H1 (cell line): Measurements from ENCODE around the gene PAX5. TPM values are rescaled to one million over a fixed set of nuclear protein-coding genes. Genes with fewer than 3 reads are reported as not detected.

Experiments
- CTCF ChIA-PET: fragments of 300-600 bp; sonication (Branson Sonifier 250); formaldehyde crosslinking; loops from one replicate; lab custom pipeline; 2021; ENCODE audit not compliant: partially characterized antibody; lab: Charles Lee
- POLR2A ChIA-PET: fragments of 300-600 bp; sonication (Branson Sonifier 250); formaldehyde crosslinking; loops from one replicate; lab custom pipeline; 2021; ENCODE audit warnings: inconsistent platforms; ENCODE audit not compliant: partially characterized antibody; lab: Charles Lee
- DNase-seq, 2 experiments: peaks; one replicate each; pipeline versions ENCODE4 v3.0.0 to v3.0.0-alpha.2; 2010 to 2022; ENCODE audit warnings: low spot score in 2 of 2, low read depth in 1 of 2, mixed read lengths in 1 of 2
- FAIRE-seq: peaks from 2 replicates; lab custom pipeline; 2011; peaks lifted over from hg19 to GRCh38; lab: Jason Lieb, UNC
- H2AFZ ChIP-seq: 2 replicates; pipeline ENCODE4 v1.8.1; 2012; ENCODE audit warnings: low read length, inconsistent platforms
- H2AK5ac ChIP-seq: 2 replicates; pipeline ENCODE4 v1.6.1; 2013; ENCODE audit warnings: low read depth, low read length
- H2BK120ac ChIP-seq: replicated peaks from 2 replicates; pipeline ENCODE3; 2013; ENCODE audit warnings: low read depth, low read length, inconsistent platforms
- H2BK12ac ChIP-seq: 2 replicates; pipeline ENCODE4 v1.6.1; 2013; ENCODE audit warnings: low read depth, low read length
- H2BK15ac ChIP-seq: 2 replicates; pipeline ENCODE4 v1.6.1; 2013; ENCODE audit warnings: low read length
- H2BK20ac ChIP-seq: 2 replicates; pipeline ENCODE4 v1.6.1; 2013; ENCODE audit warnings: low read length
- H2BK5ac ChIP-seq: 2 replicates; pipeline ENCODE4 v1.6.1; 2013; ENCODE audit warnings: low read depth, low read length
- H3K14ac ChIP-seq: 2 replicates; pipeline ENCODE4 v1.6.1; 2013; ENCODE audit warnings: inconsistent platforms; ENCODE audit not compliant: insufficient read length
- H3K18ac ChIP-seq: 2 replicates; pipeline ENCODE4 v1.6.1; 2013; ENCODE audit warnings: low read length; ENCODE audit errors: extremely low read depth
- H3K23ac ChIP-seq: 2 replicates; pipeline ENCODE4 v1.6.1; 2013; ENCODE audit warnings: inconsistent platforms; ENCODE audit not compliant: insufficient read length
- H3K23me2 ChIP-seq: 2 replicates; pipeline ENCODE4 v1.6.1; 2013; ENCODE audit warnings: low read depth, low read length
- H3K27ac ChIP-seq: 2 replicates; pipeline ENCODE4 v1.6.1; 2011; ENCODE audit warnings: low read depth, low read length, inconsistent platforms
- H3K27me3 ChIP-seq, 4 experiments: replicated peaks in 1 of 4; 1 replicate in 1 of 4; 2 replicates in 3 of 4; pipeline versions ENCODE4 v1.6.1 to v1.8.1; 2011 to 2013; ENCODE audit warnings: low read length in 3 of 4, mild to moderate bottlenecking in 3 of 4, inconsistent platforms in 2 of 4, mixed read lengths in 2 of 4, moderate library complexity in 1 of 4; ENCODE audit not compliant: control insufficient read depth in 3 of 4, insufficient read depth in 3 of 4; ENCODE audit errors: extremely low read depth in 1 of 4
- H3K36me3 ChIP-seq, 4 experiments: 2 replicates each; pipeline versions ENCODE4 v1.6.1 to v1.8.1; 2011 to 2013; ENCODE audit warnings: mild to moderate bottlenecking in 4 of 4, low read length in 3 of 4, moderate library complexity in 2 of 4, control low read depth in 1 of 4, inconsistent platforms in 1 of 4; ENCODE audit not compliant: insufficient read depth in 4 of 4, control insufficient read depth in 2 of 4
- H3K4ac ChIP-seq: replicated peaks from 2 replicates; pipeline ENCODE3; 2013; ENCODE audit warnings: low read length, low read depth, mixed read lengths, inconsistent platforms; ENCODE audit not compliant: insufficient read length
- H3K4me1 ChIP-seq, 4 experiments: replicated peaks in 1 of 4; 1 replicate in 1 of 4; 2 replicates in 3 of 4; pipeline versions ENCODE4 v1.6.1 to v1.8.1; 2011 to 2013; ENCODE audit warnings: low read length in 3 of 4, inconsistent platforms in 2 of 4, mixed read lengths in 1 of 4; ENCODE audit not compliant: insufficient read depth in 4 of 4, control insufficient read depth in 3 of 4
- H3K4me2 ChIP-seq, 2 experiments: 2 replicates each; pipeline versions ENCODE4 v1.6.1 to v1.8.1; 2011 to 2013; ENCODE audit warnings: low read depth in 2 of 2, low read length in 2 of 2, control low read depth in 1 of 2, inconsistent platforms in 1 of 2, mild to moderate bottlenecking in 1 of 2; ENCODE audit not compliant: insufficient read depth in 1 of 2
- H3K4me3 ChIP-seq, 4 experiments: fragments of 200-600, 300-600 bp in 1 of 4; sonication (generic), shearing (Covaris generic), sonication (Bioruptor Twin) in 1 of 4; 2 replicates each; pipeline versions ENCODE4 v1.5.1 to v1.8.1; 2011 to 2016; ENCODE audit warnings: low read length in 4 of 4, low read depth in 3 of 4, control low read depth in 2 of 4, inconsistent platforms in 2 of 4, mild to moderate bottlenecking in 2 of 4, mixed read lengths in 1 of 4, moderate library complexity in 1 of 4; ENCODE audit not compliant: insufficient read depth in 2 of 4; ENCODE audit errors: extremely low read depth in 1 of 4
- H3K56ac ChIP-seq: replicated peaks from 2 replicates; pipeline ENCODE3; 2013; ENCODE audit warnings: low read depth, mild to moderate bottlenecking, mixed read lengths, low read length, inconsistent platforms; ENCODE audit not compliant: insufficient read length
- H3K79me1 ChIP-seq: 2 replicates; pipeline ENCODE4 v1.6.1; 2013; ENCODE audit warnings: low read depth, low read length, control low read depth
- H3K79me2 ChIP-seq, 2 experiments: 2 replicates each; pipeline versions ENCODE4 v1.6.1 to v1.8.1; 2012 to 2013; ENCODE audit warnings: low read length in 2 of 2, mild to moderate bottlenecking in 2 of 2, inconsistent platforms in 1 of 2; ENCODE audit not compliant: insufficient read depth in 2 of 2, control insufficient read depth in 1 of 2
- H3K9ac ChIP-seq, 4 experiments: replicated peaks in 1 of 4; 1 replicate in 1 of 4; 2 replicates in 3 of 4; pipeline versions ENCODE4 v1.6.1 to v1.8.1; 2011 to 2013; ENCODE audit warnings: low read depth in 3 of 4, low read length in 3 of 4, control low read depth in 2 of 4, mild to moderate bottlenecking in 2 of 4, moderate library complexity in 2 of 4, inconsistent platforms in 1 of 4; ENCODE audit errors: extremely low read depth in 1 of 4
- H3K9me3 ChIP-seq, 2 experiments: 2 replicates each; pipeline versions ENCODE4 v1.6.1 to v1.8.1; 2012 to 2013; ENCODE audit warnings: mild to moderate bottlenecking in 2 of 2, moderate library complexity in 2 of 2, control low read depth in 1 of 2, inconsistent platforms in 1 of 2, low read depth in 1 of 2, low read length in 1 of 2, mixed read lengths in 1 of 2; ENCODE audit not compliant: insufficient read depth in 2 of 2
- H4K20me1 ChIP-seq, 2 experiments: replicated peaks in 1 of 2; 2 replicates each; pipeline versions ENCODE3 to v1.8.1; 2011 to 2013; ENCODE audit warnings: inconsistent platforms in 2 of 2, low read length in 2 of 2, mild to moderate bottlenecking in 1 of 2; ENCODE audit not compliant: insufficient read depth in 2 of 2, control insufficient read depth in 1 of 2
- H4K5ac ChIP-seq: 2 replicates; pipeline ENCODE4 v1.6.1; 2013; ENCODE audit warnings: low read length, low read depth, mixed read lengths, inconsistent platforms; ENCODE audit not compliant: insufficient read length
- H4K8ac ChIP-seq: 2 replicates; pipeline ENCODE4 v1.8.0; 2013; ENCODE audit warnings: mild to moderate bottlenecking, moderate library complexity, low read length, inconsistent platforms; ENCODE audit not compliant: insufficient read depth; ENCODE audit errors: extremely low read depth
- H4K91ac ChIP-seq: replicated peaks from 2 replicates; pipeline ENCODE3; 2013; ENCODE audit warnings: low read length, mixed read lengths, inconsistent platforms; ENCODE audit not compliant: insufficient read length
- CBX8 ChIP-seq: fragments of 300-800, 300-1000 bp; sonication (generic); IDR thresholded peaks from 2 replicates; pipeline ENCODE4 v1.7.1; 2016; ENCODE audit warnings: low read depth, low read length, borderline replicate concordance
- CEBPB ChIP-seq: IDR thresholded peaks from 2 replicates; pipeline ENCODE4 v1.6.1; 2012; ENCODE audit warnings: low read depth, low read length
- CHD1 ChIP-seq: IDR thresholded peaks from 2 replicates; pipeline ENCODE4 v1.6.1; 2012; ENCODE audit warnings: low read depth, low read length, improper control_type of control experiment
- CTCF ChIP-seq, 3 experiments: IDR thresholded peaks; 1 replicate in 2 of 3; 2 replicates in 1 of 3; pipeline versions ENCODE4 v1.5.1 to v1.6.1; 2011; ENCODE audit warnings: low read length in 3 of 3, mild to moderate bottlenecking in 3 of 3, inconsistent platforms in 2 of 3, low read depth in 1 of 3, moderate library complexity in 1 of 3; ENCODE audit not compliant: insufficient read depth in 1 of 3; ENCODE audit errors: control extremely low read depth in 1 of 3
- JUND ChIP-seq: IDR thresholded peaks from 2 replicates; pipeline ENCODE4 v1.6.1; 2011; ENCODE audit warnings: mild to moderate bottlenecking, improper control_type of control experiment, low read length
- KDM1A ChIP-seq: fragments of 200-600, 300-600 bp; sonication (generic); IDR thresholded peaks from 2 replicates; pipeline ENCODE4 v1.7.1; 2016; ENCODE audit warnings: mild to moderate bottlenecking, low read length, borderline replicate concordance
- MAX ChIP-seq: IDR thresholded peaks from 2 replicates; pipeline ENCODE4 v1.6.1; 2012; ENCODE audit warnings: inconsistent platforms
- RXRA ChIP-seq: IDR thresholded peaks from 2 replicates; pipeline ENCODE4 v1.6.1; 2011; ENCODE audit warnings: low read depth, mild to moderate bottlenecking, low read length, moderate library complexity; ENCODE audit not compliant: insufficient read depth
- USF2 ChIP-seq: IDR thresholded peaks from 2 replicates; pipeline ENCODE4 v1.6.1; 2011; ENCODE audit warnings: low read length, improper control_type of control experiment
- WGBS, 2 experiments: shearing (Covaris generic) in 1 of 2; methylation state at CpG; one replicate each; pipeline versions ENCODE4 v1.1.6 to v1.1.7; 2013 to 2015; ENCODE audit warnings: low lambda C conversion rate in 2 of 2, mixed read lengths in 2 of 2, inconsistent platforms in 1 of 2, low coverage in 1 of 2, missing lambda C conversion rate in 1 of 2; ENCODE audit not compliant: insufficient replicate concordance in 2 of 2, insufficient coverage in 1 of 2, insufficient read length in 1 of 2; ENCODE audit errors: extremely low coverage in 1 of 2, missing lambda C conversion rate in 1 of 2; 5-methylcytosine and 5-hydroxymethylcytosine counted together
- polyA plus RNA-seq, 7 experiments: library from polyadenylated mRNA; depleted of rRNA in 3 of 7; stranded (reverse) in 5 of 7; unstranded in 2 of 7; fragments of >200 nt in 5 of 7; fragments of 200-250 nt in 2 of 7; gene quantifications; 1 replicate in 5 of 7; 2 replicates in 1 of 7; 4 replicates in 1 of 7; pipeline versions ENCODE4 v1.2.1 to v1.2.3, GENCODE V29; 2011 to 2013; ENCODE audit warnings: missing spikeins in 2 of 7, mixed read lengths in 2 of 7
- total RNA-seq: library from RNA; stranded (reverse); fragmentation: NEBNext Ultra II Directional; extraction: Animal tissue kit (Norgen Biotek cat#: 25700); gene quantifications from 2 replicates; pipeline ENCODE4 v1.2.1, GENCODE V29; 2021
- TF ChIP-seq, protein P1 (sequence below): IDR thresholded peaks from 2 replicates; pipeline ENCODE4 v1.6.1; 2012; ENCODE audit warnings: inconsistent platforms

PAX5 gene
- total and polyA plus RNA-seq, 2 of the 8 experiments (the other 6 are each of a cell fraction or from before 2014, with no cell fraction given), result 0.29 to 0.43 TPM

DNA sequence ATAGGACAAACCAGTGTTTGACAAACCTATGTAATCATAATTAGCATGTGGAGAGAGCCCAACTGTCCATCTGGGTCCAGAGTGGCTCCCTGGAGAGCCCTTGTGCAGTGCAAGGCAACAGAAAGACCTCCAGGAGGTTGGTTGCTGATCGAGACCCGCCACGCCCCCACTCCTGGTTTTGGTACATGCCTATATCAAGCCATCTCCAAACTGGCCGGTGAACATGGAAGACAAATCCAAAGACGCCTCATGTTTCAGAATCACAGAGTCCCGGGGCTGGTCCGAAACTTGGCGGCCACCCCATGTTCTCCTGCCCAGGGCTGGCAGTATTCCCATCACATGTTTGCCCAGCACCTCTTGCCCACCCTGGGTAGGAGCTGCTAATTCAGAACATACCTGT is 140.2 kb downstream of the PAX5 start:
- Histone ChIP-seq H3K27ac (no peak overlapping the region), H3K9ac (no peak overlapping the region), H3K23me2 (no peaks in the 10 kb centered on the region), H3K14ac (no peak overlapping the region), H4K5ac (no peak overlapping the region), H3K36me3 (no peaks in the 10 kb centered on the region), H2BK12ac (no peak overlapping the region), H4K20me1 (no peaks in the 10 kb centered on the region), H3K4me1 (peaks cover 0 to 5% (median 0%) of the 10 kb centered on the region in 4 experiments; a peak in 2 of 7 replicates), H4K8ac (no peak overlapping the region), H3K27me3 (no peaks in the 10 kb centered on the region), H2AFZ (no peak overlapping the region), H3K4ac (no peak overlapping the region), H3K9me3 (no peaks in the 10 kb centered on the region), H2BK15ac (no peak overlapping the region), H3K4me3 (no peak overlapping the region), H3K23ac (no peak overlapping the region), H2BK120ac (no peak overlapping the region), H3K18ac (no peak overlapping the region), H3K79me2 (no peaks in the 10 kb centered on the region), H3K4me2 (no peak overlapping the region), H2BK5ac (no peak overlapping the region), H3K79me1 (no peaks in the 10 kb centered on the region), H2BK20ac (no peak overlapping the region), H4K91ac (no peak overlapping the region), H2AK5ac (no peak overlapping the region), H3K56ac (no peak overlapping the region)
- FAIRE-seq, result no peak
- ChIA-PET CTCF (interaction anchor here (1.0 to 1.5 kb wide), 2 partner anchors 10 to 11 kb away, joined by 5 read pairs; no protein-coding TSS in a partner anchor), POLR2A (no interaction called here)
- no peak for DNase-seq
- TF ChIP-seq JUND, result no peak
- no peak for TF ChIP-seq MAX
- TF ChIP-seq CBX8, result no peak
- TF ChIP-seq CTCF (IDR thresholded peaks at IDR 0.05; ENCODE audit: control extremely low read depth in 1 of 3, insufficient read depth in 1 of 3, low read depth in 1 of 3, low read length in 3 of 3), result no peak
- no peak for TF ChIP-seq CEBPB
- no peak for TF ChIP-seq CHD1
- no peak for TF ChIP-seq KDM1A
- TF ChIP-seq, protein P1, sequence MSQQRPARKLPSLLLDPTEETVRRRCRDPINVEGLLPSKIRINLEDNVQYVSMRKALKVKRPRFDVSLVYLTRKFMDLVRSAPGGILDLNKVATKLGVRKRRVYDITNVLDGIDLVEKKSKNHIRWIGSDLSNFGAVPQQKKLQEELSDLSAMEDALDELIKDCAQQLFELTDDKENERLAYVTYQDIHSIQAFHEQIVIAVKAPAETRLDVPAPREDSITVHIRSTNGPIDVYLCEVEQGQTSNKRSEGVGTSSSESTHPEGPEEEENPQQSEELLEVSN, result no peak
- no peak for TF ChIP-seq USF2
- no peak for TF ChIP-seq RXRA
- 86% methylated on average over 8 of the region's 8 CpGs; no CpG with 5 or more reads in 1 of the 2 experiments for WGBS, 2 experiments
